Panc1 (cell line): ENCODE results near the gene SPR. TPM values are rescaled to one million over a fixed set of nuclear protein-coding genes. Genes with fewer than 3 reads are reported as not detected.

ENCODE experiments used
- ATAC-seq: fragments of 200-7000 bp; cut with Tn5 transposase; 2 replicates; pipeline ENCODE4 v1.9.1; 2020; ENCODE audit warnings: mild to moderate bottlenecking, moderate library complexity
- BruUV-seq: library from RNA; stranded (reverse); fragments of 400-500 nt; replicated peaks from 2 replicates; lab custom pipeline; 2021; lab: Mats Ljungman, UMichigan
- CTCF ChIA-PET: fragments of 300-600 bp; sonication (Branson Sonifier 250); formaldehyde crosslinking; loops from one replicate; lab custom pipeline; 2022; ENCODE audit warnings: antibody characterized with exemption; lab: Charles Lee
- POLR2A ChIA-PET: fragments of 300-600 bp; sonication (Branson Sonifier 250); formaldehyde crosslinking; loops from one replicate; lab custom pipeline; 2022; ENCODE audit warnings: antibody characterized with exemption; lab: Charles Lee
- DNase-seq: peaks from one replicate; pipeline ENCODE4 v3.0.0-alpha.2; 2010; ENCODE audit warnings: low read depth, low spot score
- H3K27ac ChIP-seq: 2 replicates; pipeline ENCODE4 v1.5.1; 2011; ENCODE audit warnings: mild to moderate bottlenecking, low read length, inconsistent platforms
- H3K27me3 ChIP-seq: fragments of 200-500 bp; sonication (Bioruptor generic); 2 replicates; pipeline ENCODE4 v1.6.0; 2014; ENCODE audit warnings: low read length, inconsistent platforms; ENCODE audit not compliant: control insufficient read depth, insufficient read depth
- H3K36me3 ChIP-seq: fragments of 200-500 bp; sonication (Bioruptor generic); 2 replicates; pipeline ENCODE4 v1.5.1; 2014; ENCODE audit warnings: inconsistent platforms, mild to moderate bottlenecking, low read length, moderate library complexity; ENCODE audit not compliant: control insufficient read depth, insufficient read depth
- H3K4me1 ChIP-seq: 2 replicates; pipeline ENCODE4 v1.5.1; 2011; ENCODE audit warnings: inconsistent platforms, mild to moderate bottlenecking, low read length, moderate library complexity; ENCODE audit not compliant: control insufficient read depth, insufficient read depth
- H3K4me3 ChIP-seq, 2 experiments: 2 replicates each; pipeline ENCODE4 v1.5.1; 2011 to 2012; ENCODE audit warnings: low read depth in 2 of 2, low read length in 2 of 2, mild to moderate bottlenecking in 2 of 2, inconsistent platforms in 1 of 2, moderate library complexity in 1 of 2
- H3K9me3 ChIP-seq: fragments of 200-500 bp; sonication (Bioruptor generic); 2 replicates; pipeline ENCODE4 v1.5.1; 2014; ENCODE audit warnings: low read depth, mild to moderate bottlenecking, inconsistent platforms, low read length, moderate library complexity; ENCODE audit not compliant: control insufficient read depth, insufficient read depth
- POLR2AphosphoS5 ChIP-seq: IDR thresholded peaks from 2 replicates; pipeline ENCODE4 v1.6.1; 2012; ENCODE audit warnings: mild to moderate bottlenecking, low read depth, low read length, moderate library complexity
- SIN3A ChIP-seq: IDR thresholded peaks from 2 replicates; pipeline ENCODE4 v1.6.1; 2012; ENCODE audit warnings: low read depth, mild to moderate bottlenecking, low read length, moderate library complexity, borderline replicate concordance; ENCODE audit not compliant: insufficient read depth
- TCF7L2 ChIP-seq: IDR thresholded peaks from 2 replicates; pipeline ENCODE4 v1.6.1; 2011; ENCODE audit warnings: mild to moderate bottlenecking, low read depth, low read length, inconsistent platforms
- in situ Hi-C: cut with HindIII; loops from 2 replicates; pipeline ENCODE4 v1.10.0; 2016; ENCODE audit warnings: low sequenced_read_pairs, low pct_unique_long_range_greater_than_20kb
- intact Hi-C: fragments of 100-400 bp; cut with micrococcal nuclease; formaldehyde crosslinking; loops from one replicate; pipeline ENCODE4 v1.10.0; 2022; ENCODE audit not compliant: unreplicated experiment
- total RNA-seq: library from RNA; stranded (reverse); gene quantifications from one replicate; pipeline ENCODE4 v1.2.1, GENCODE V29; 2021; ENCODE audit not compliant: unreplicated experiment
- TF ChIP-seq, protein P1 (sequence below), 2 experiments: IDR thresholded peaks; 2 replicates each; pipeline ENCODE4 v1.6.1; 2011 to 2012; ENCODE audit warnings: low read depth in 2 of 2, control low read depth in 1 of 2, low read length in 1 of 2, mild to moderate bottlenecking in 1 of 2, moderate library complexity in 1 of 2; ENCODE audit not compliant: insufficient read depth in 1 of 2
- TF ChIP-seq, protein P2 (sequence below): fragments of 450-650 bp; IDR thresholded peaks from 2 replicates; pipeline ENCODE4 v1.5.1; 2017; ENCODE audit warnings: mild to moderate bottlenecking

The SPR gene
- total RNA-seq, 1 experiment from 2014 or later: 75.4 TPM

DNA sequence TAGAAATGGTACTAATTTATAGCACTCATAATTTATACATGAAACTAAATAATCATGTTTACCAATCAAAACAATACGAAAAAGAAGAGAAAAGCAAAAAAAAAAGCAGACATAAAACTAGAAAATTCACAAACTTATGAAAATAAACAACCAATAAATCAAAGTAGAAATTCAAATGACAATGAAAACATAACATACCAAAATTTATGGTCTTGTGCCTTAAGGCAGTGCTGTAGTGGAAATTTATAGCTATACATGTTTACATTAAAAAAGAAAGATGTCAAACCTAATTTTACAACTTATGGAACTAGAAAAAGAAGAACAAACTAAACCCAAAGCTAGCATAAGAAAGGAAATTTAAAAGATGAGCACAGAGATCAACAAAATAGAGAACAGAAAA, 16.1 kb upstream of the SPR start:
- ChIA-PET POLR2A (no interaction called here), CTCF (no interaction called here)
- DNase-seq (no peak), ATAC-seq (no peak)
- no peaks in the 10 kb centered on the region for H3K36me3 ChIP-seq
- no peaks in the 10 kb centered on the region for H3K27me3 ChIP-seq
- H3K4me3 ChIP-seq: no peak overlapping the region
- no TSS peak for BruUV-seq
- H3K4me1 ChIP-seq: no peaks in the 10 kb centered on the region
- intact Hi-C loops: no loop called here
- H3K9me3 ChIP-seq: no peaks in the 10 kb centered on the region
- in situ Hi-C loops: no loop called here
- no peak for TF ChIP-seq POLR2AphosphoS5
- TF ChIP-seq, protein P1, sequence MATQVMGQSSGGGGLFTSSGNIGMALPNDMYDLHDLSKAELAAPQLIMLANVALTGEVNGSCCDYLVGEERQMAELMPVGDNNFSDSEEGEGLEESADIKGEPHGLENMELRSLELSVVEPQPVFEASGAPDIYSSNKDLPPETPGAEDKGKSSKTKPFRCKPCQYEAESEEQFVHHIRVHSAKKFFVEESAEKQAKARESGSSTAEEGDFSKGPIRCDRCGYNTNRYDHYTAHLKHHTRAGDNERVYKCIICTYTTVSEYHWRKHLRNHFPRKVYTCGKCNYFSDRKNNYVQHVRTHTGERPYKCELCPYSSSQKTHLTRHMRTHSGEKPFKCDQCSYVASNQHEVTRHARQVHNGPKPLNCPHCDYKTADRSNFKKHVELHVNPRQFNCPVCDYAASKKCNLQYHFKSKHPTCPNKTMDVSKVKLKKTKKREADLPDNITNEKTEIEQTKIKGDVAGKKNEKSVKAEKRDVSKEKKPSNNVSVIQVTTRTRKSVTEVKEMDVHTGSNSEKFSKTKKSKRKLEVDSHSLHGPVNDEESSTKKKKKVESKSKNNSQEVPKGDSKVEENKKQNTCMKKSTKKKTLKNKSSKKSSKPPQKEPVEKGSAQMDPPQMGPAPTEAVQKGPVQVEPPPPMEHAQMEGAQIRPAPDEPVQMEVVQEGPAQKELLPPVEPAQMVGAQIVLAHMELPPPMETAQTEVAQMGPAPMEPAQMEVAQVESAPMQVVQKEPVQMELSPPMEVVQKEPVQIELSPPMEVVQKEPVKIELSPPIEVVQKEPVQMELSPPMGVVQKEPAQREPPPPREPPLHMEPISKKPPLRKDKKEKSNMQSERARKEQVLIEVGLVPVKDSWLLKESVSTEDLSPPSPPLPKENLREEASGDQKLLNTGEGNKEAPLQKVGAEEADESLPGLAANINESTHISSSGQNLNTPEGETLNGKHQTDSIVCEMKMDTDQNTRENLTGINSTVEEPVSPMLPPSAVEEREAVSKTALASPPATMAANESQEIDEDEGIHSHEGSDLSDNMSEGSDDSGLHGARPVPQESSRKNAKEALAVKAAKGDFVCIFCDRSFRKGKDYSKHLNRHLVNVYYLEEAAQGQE (IDR thresholded peaks at IDR 0.05; ENCODE audit: insufficient read depth in 1 of 2, low read depth in 2 of 2, low read length in 1 of 2): no peak
- TF ChIP-seq, protein P2, sequence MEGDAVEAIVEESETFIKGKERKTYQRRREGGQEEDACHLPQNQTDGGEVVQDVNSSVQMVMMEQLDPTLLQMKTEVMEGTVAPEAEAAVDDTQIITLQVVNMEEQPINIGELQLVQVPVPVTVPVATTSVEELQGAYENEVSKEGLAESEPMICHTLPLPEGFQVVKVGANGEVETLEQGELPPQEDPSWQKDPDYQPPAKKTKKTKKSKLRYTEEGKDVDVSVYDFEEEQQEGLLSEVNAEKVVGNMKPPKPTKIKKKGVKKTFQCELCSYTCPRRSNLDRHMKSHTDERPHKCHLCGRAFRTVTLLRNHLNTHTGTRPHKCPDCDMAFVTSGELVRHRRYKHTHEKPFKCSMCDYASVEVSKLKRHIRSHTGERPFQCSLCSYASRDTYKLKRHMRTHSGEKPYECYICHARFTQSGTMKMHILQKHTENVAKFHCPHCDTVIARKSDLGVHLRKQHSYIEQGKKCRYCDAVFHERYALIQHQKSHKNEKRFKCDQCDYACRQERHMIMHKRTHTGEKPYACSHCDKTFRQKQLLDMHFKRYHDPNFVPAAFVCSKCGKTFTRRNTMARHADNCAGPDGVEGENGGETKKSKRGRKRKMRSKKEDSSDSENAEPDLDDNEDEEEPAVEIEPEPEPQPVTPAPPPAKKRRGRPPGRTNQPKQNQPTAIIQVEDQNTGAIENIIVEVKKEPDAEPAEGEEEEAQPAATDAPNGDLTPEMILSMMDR: no peak
- no peak for TF ChIP-seq SIN3A
- no peak for TF ChIP-seq TCF7L2
- no peak overlapping the region for H3K27ac ChIP-seq

DNA sequence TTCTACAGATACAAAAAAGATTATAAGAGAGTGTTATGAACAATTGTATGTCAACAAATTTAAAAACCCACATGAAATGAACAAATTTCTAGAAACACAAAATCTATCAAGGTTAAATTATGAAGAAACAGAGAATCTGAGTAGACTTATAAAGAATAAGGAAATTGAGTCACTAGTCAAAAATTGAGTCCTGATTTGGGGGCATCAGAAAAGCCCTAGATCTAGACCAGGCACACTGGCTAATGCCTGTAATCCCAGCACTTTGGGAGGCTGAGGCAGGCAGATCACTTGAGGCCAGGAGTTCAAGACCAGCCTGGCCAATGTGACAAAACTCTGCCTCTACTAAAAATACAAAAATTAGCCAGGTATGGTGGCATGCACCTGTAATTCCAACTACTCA, 15.3 kb upstream of the SPR start:
- no peaks in the 10 kb centered on the region for H3K9me3 ChIP-seq
- no peaks in the 10 kb centered on the region for H3K4me1 ChIP-seq
- no peak overlapping the region for H3K27ac ChIP-seq
- DNase-seq (no peak), ATAC-seq (no peak)
- in situ Hi-C loops (no loop called here), intact Hi-C loops (no loop called here)
- H3K27me3 ChIP-seq: peaks cover 4% of the 10 kb centered on the region; the same call in 1 of the 2 replicates
- BruUV-seq: no TSS peak
- TF ChIP-seq POLR2AphosphoS5 (no peak), TCF7L2 (no peak), SIN3A (no peak)
- TF ChIP-seq, protein P1 (IDR thresholded peaks at IDR 0.05; ENCODE audit: insufficient read depth in 1 of 2, low read depth in 2 of 2, low read length in 1 of 2): no peak
- TF ChIP-seq, protein P2: no peak
- ChIA-PET CTCF (no interaction called here), POLR2A (no interaction called here)
- no peak overlapping the region for H3K4me3 ChIP-seq
- H3K36me3 ChIP-seq: no peaks in the 10 kb centered on the region
